ENCODE measurements around the gene NGEF.

Gene NGEF

GRCh38 chr2:232880764-232881351 lies 132.2 kb downstream of the NGEF start:
- DNase-seq: no peak

GRCh38 chr2:232879618-232880494 lies 133.2 kb downstream of the NGEF start:
- no peak for DNase-seq

- DNase-seq: no peak
These were observed 134.0 kb downstream of the NGEF start for GRCh38 chr2:232878855-232879617.

- DNase-seq: no peak
These were observed 135.0 kb downstream of the NGEF start for GRCh38 chr2:232877940-232878511.

GRCh38 chr2:232876978-232877441 lies 136.0 kb downstream of the NGEF start:
- DNase-seq: no peak

GRCh38 chr2:232876161-232876977 lies 136.7 kb downstream of the NGEF start:
- peak; percentile 59 for DNase-seq

GRCh38 chr2:232875256-232876121 lies 137.6 kb downstream of the NGEF start:
- no peak for DNase-seq

GRCh38 chr2:232874677-232875223 lies 138.3 kb downstream of the NGEF start:
- DNase-seq: no peak

- no peak for DNase-seq
These were observed 139.0 kb downstream of the NGEF start for GRCh38 chr2:232873909-232874641.

- DNase-seq: no peak
These were observed 139.7 kb downstream of the NGEF start for GRCh38 chr2:232873292-232873908.

- no peak for DNase-seq
These were observed 140.2 kb downstream of the NGEF start for GRCh38 chr2:232872826-232873225.

GRCh38 chr2:232871835-232872736 lies 141.0 kb downstream of the NGEF start:
- DNase-seq: peak; percentile 18

- DNase-seq: peak; percentile 13
These were observed 141.6 kb downstream of the NGEF start for GRCh38 chr2:232871418-232871834.

- peak; percentile 17 for DNase-seq
These were observed 142.2 kb downstream of the NGEF start for GRCh38 chr2:232870766-232871371.

- peak; percentile 9 for DNase-seq
These were observed 142.9 kb downstream of the NGEF start, which contains the start of gene SNORC for GRCh38 chr2:232870018-232870765. TSS of gene SNORC (plus strand) at chr2:232870264. CDS start at chr2:232870342, 78 bp downstream.

- peak; percentile 10 for DNase-seq
These were observed 143.7 kb downstream of the NGEF start for GRCh38 chr2:232869138-232870017.
